MM.1S (cell line): ENCODE data around the gene RASGRF2.

Experiments
- EZH2 ChIP-seq: fragments of 300-600 bp; sonication (generic); optimal IDR thresholded peaks from 2 replicates; pipeline ENCODE3; 2017; ENCODE audit warnings: low read depth, mild to moderate bottlenecking, antibody characterized with exemption, low read length, mixed read lengths
- EZH2phosphoT487 ChIP-seq: fragments of 300-600 bp; sonication (generic); IDR thresholded peaks from 2 replicates; pipeline ENCODE4 v1.6.1; 2018; ENCODE audit warnings: antibody characterized with exemption, low read length
- TF ChIP-seq, protein P1 (sequence below): fragments of 300-600 bp; sonication (generic); IDR thresholded peaks from 2 replicates; pipeline ENCODE4 v1.5.1; 2016; ENCODE audit warnings: antibody characterized with exemption, low read length, mixed read lengths

- TF ChIP-seq, protein P1, sequence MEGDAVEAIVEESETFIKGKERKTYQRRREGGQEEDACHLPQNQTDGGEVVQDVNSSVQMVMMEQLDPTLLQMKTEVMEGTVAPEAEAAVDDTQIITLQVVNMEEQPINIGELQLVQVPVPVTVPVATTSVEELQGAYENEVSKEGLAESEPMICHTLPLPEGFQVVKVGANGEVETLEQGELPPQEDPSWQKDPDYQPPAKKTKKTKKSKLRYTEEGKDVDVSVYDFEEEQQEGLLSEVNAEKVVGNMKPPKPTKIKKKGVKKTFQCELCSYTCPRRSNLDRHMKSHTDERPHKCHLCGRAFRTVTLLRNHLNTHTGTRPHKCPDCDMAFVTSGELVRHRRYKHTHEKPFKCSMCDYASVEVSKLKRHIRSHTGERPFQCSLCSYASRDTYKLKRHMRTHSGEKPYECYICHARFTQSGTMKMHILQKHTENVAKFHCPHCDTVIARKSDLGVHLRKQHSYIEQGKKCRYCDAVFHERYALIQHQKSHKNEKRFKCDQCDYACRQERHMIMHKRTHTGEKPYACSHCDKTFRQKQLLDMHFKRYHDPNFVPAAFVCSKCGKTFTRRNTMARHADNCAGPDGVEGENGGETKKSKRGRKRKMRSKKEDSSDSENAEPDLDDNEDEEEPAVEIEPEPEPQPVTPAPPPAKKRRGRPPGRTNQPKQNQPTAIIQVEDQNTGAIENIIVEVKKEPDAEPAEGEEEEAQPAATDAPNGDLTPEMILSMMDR, result no peak
- no peak for TF ChIP-seq EZH2
- no peak for TF ChIP-seq EZH2phosphoT487
Observed at GRCh38 chr5:81078930-81079329, 118.8 kb downstream of the RASGRF2 start.
